ENCODE results near the gene ICAM5.

Gene ICAM5

GRCh38 chr19:10299545-10300458, 10.1 kb downstream of the ICAM5 start:
- H3K9me3 ChIP-seq (ENCODE audit: control insufficient read depth, low read length) = no peaks in the 10 kb centered on the region
- H3K27ac ChIP-seq = no peak overlapping the region
- H3K4me2 ChIP-seq (ENCODE audit: low read length) = no peak overlapping the region
- H3K4me3 ChIP-seq (ENCODE audit: low read depth, low read length) = no peak overlapping the region
- no peak overlapping the region for H3K9ac ChIP-seq
- no peaks in the 10 kb centered on the region for H3K79me2 ChIP-seq
- peaks cover 5% of the 10 kb centered on the region for H3K4me1 ChIP-seq
- no peak overlapping the region for H2AFZ ChIP-seq
- no peaks in the 10 kb centered on the region for H3K36me3 ChIP-seq (ENCODE audit: control insufficient read depth, insufficient read depth, low read length)
- no peak for TF ChIP-seq CTCF (IDR thresholded peaks at IDR 0.05)
- peaks cover under 1% of the 10 kb centered on the region for H3K27me3 ChIP-seq (ENCODE audit: control insufficient read depth, insufficient read depth, low read length)

- no peak overlapping the region for H2AFZ ChIP-seq
- no peaks in the 10 kb centered on the region for H3K4me1 ChIP-seq
- no peak overlapping the region for H3K9ac ChIP-seq
- no peak for TF ChIP-seq CTCF (IDR thresholded peaks at IDR 0.05)
- H3K27me3 ChIP-seq (ENCODE audit: control insufficient read depth, insufficient read depth, low read length) = no peaks in the 10 kb centered on the region
- H3K9me3 ChIP-seq (ENCODE audit: control insufficient read depth, low read length) = no peaks in the 10 kb centered on the region
- no peak overlapping the region for H3K27ac ChIP-seq
- no peaks in the 10 kb centered on the region for H3K79me2 ChIP-seq
- H3K36me3 ChIP-seq (ENCODE audit: control insufficient read depth, insufficient read depth, low read length) = no peaks in the 10 kb centered on the region
- H3K4me2 ChIP-seq (ENCODE audit: low read length) = no peak overlapping the region
- H3K4me3 ChIP-seq (ENCODE audit: low read depth, low read length) = no peak overlapping the region
These were observed 15.5 kb downstream of the ICAM5 start for GRCh38 chr19:10305139-10305806.

- no peaks in the 10 kb centered on the region for H3K79me2 ChIP-seq
- H3K36me3 ChIP-seq (ENCODE audit: control insufficient read depth, insufficient read depth, low read length) = no peaks in the 10 kb centered on the region
- H3K4me2 ChIP-seq (ENCODE audit: low read length) = no peak overlapping the region
- no peak for TF ChIP-seq CTCF (IDR thresholded peaks at IDR 0.05)
- no peak overlapping the region for H3K9ac ChIP-seq
- H2AFZ ChIP-seq = no peak overlapping the region
- no peaks in the 10 kb centered on the region for H3K9me3 ChIP-seq (ENCODE audit: control insufficient read depth, low read length)
- no peaks in the 10 kb centered on the region for H3K4me1 ChIP-seq
- H3K27me3 ChIP-seq (ENCODE audit: control insufficient read depth, insufficient read depth, low read length) = no peaks in the 10 kb centered on the region
- H3K27ac ChIP-seq = no peak overlapping the region
- H3K4me3 ChIP-seq (ENCODE audit: low read depth, low read length) = no peak overlapping the region
These were observed 16.6 kb downstream of the ICAM5 start for GRCh38 chr19:10306327-10306726.

- Histone ChIP-seq H3K27me3 (ENCODE audit: control insufficient read depth, insufficient read depth, low read length) (no peaks in the 10 kb centered on the region), H3K4me3 (ENCODE audit: low read depth, low read length) (no peak within 1 kb of the TSS), H3K36me3 (ENCODE audit: control insufficient read depth, insufficient read depth, low read length) (no peaks in the 10 kb centered on the region), H3K79me2 (no peaks in the 10 kb centered on the region), H3K9me3 (ENCODE audit: control insufficient read depth, low read length) (no peaks in the 10 kb centered on the region), H3K27ac (no peak within 1 kb of the TSS), H3K9ac (no peak within 1 kb of the TSS), H3K4me1 (no peaks in the 10 kb centered on the region), H3K4me2 (ENCODE audit: low read length) (no peak within 1 kb of the TSS), H2AFZ (no peak within 1 kb of the TSS)
- no peak for TF ChIP-seq CTCF (IDR thresholded peaks at IDR 0.05)
These were observed 19.7 kb downstream of the ICAM5 start, which contains the start of gene ZGLP1 for GRCh38 chr19:10309423-10309822. Gene ZGLP1, minus strand, starts transcription at chr19:10309815.
